Tibial nerve (tissue), 4 donors: ENCODE data around the gene RCC2. TPM values are rescaled to one million over a fixed set of nuclear protein-coding genes. Genes with fewer than 3 reads are reported as not detected.

Experiments
- DNase-seq, 2 donors: peaks; one replicate each; pipeline ENCODE4 v3.0.0-alpha.2; 2019; ENCODE audit warnings: low spot score in 2 of 2
- H3K27ac ChIP-seq, 4 donors: fragments of 200-600 bp; sonication (generic) in 3 of 4; one replicate each; pipeline ENCODE4 v1.5.1; 2017 to 2019; ENCODE audit warnings: mild to moderate bottlenecking in 1 of 4
- H3K27me3 ChIP-seq, 2 donors: fragments of 200-600 bp; sonication (generic) in 1 of 2; one replicate each; pipeline versions ENCODE4 v1.5.1 to v1.6.0; 2017 to 2019
- H3K36me3 ChIP-seq, 3 donors: fragments of 200-600 bp; sonication (generic); one replicate each; pipeline ENCODE4 v1.5.1; 2018 to 2019
- H3K4me1 ChIP-seq, 4 donors: fragments of 200-600 bp; sonication (generic) in 3 of 4; one replicate each; pipeline ENCODE4 v1.5.1; 2017 to 2019
- H3K4me3 ChIP-seq, 4 donors: fragments of 200-600 bp; sonication (generic) in 3 of 4; one replicate each; pipeline ENCODE4 v1.5.1; 2017 to 2019; ENCODE audit warnings: mild to moderate bottlenecking in 1 of 4, moderate library complexity in 1 of 4
- H3K9me3 ChIP-seq, 4 donors: fragments of 200-600 bp; sonication (generic) in 3 of 4; one replicate each; pipeline ENCODE4 v1.5.1; 2017 to 2019
- CTCF ChIP-seq, 5 experiments: fragments of 200-600 bp in 3 of 5; fragments of 450-650 bp in 2 of 5; sonication (generic) in 3 of 5; IDR thresholded peaks; one replicate each; pipeline ENCODE4 v1.5.1; 2016 to 2019; ENCODE audit warnings: antibody characterized with exemption in 5 of 5, mild to moderate bottlenecking in 3 of 5, moderate library complexity in 2 of 5
- EP300 ChIP-seq, 2 donors: sonication (generic); formaldehyde crosslinking; IDR thresholded peaks; one replicate each; pipeline ENCODE4 v1.6.1; 2017; ENCODE audit warnings: antibody characterized with exemption in 2 of 2, mild to moderate bottlenecking in 1 of 2
- POLR2A ChIP-seq, 2 donors: fragments of 450-650 bp; IDR thresholded peaks; one replicate each; pipeline ENCODE4 v1.6.1; 2017; ENCODE audit warnings: antibody characterized with exemption in 2 of 2, mild to moderate bottlenecking in 2 of 2, moderate library complexity in 2 of 2
- whole genome bisulfite sequencing, 2 donors: methylation state at CpG; one replicate each; pipeline ENCODE4 v1.1.5; 2018; 5-methylcytosine and 5-hydroxymethylcytosine counted together
- total RNA-seq, 4 donors: library from RNA; depleted of rRNA; stranded (reverse); fragments of >200 nt; gene quantifications; one replicate each; pipeline ENCODE4 v1.1.0, GENCODE V29; 2016

RCC2 gene
- total RNA-seq, 4 donors from 2014 or later = 27.1 to 44.1 (median 30.1) TPM

GRCh38 chr1:17438318-17439249 lies 893 bp downstream of the RCC2 start:
- peak overlapping the region; percentile 55 to 69 (median 66) for H3K4me3 ChIP-seq
- peaks cover 0 to 42% (median 11%) of the 10 kb centered on the region in 4 donors for H3K4me1 ChIP-seq
- peaks cover 0 to 17% (median 0%) of the 10 kb centered on the region in 3 donors for H3K36me3 ChIP-seq
- TF ChIP-seq POLR2A (IDR thresholded peaks at IDR 0.05) (no peak), CTCF (IDR thresholded peaks at IDR 0.05) (no peak), EP300 (IDR thresholded peaks at IDR 0.05) (peak in 1 of 2 donors; percentile 34)
- no peaks in the 10 kb centered on the region for H3K9me3 ChIP-seq
- H3K27ac ChIP-seq = peak overlapping the region; percentile 49 to 83 (median 79)
- WGBS, 2 donors = 1% methylated on average over 40 to 51 of the region's 78 CpGs
- peak; percentile 43 to 45 for DNase-seq
- H3K27me3 ChIP-seq = no peaks in the 10 kb centered on the region

GRCh38 chr1:17437580-17438317 lies 1.7 kb downstream of the RCC2 start:
- WGBS, 2 donors = 0% methylated on average over 5 to 11 of the region's 115 CpGs
- Histone ChIP-seq H3K4me3 (peak overlapping the region; percentile 52 to 69 (median 60)), H3K36me3 (peaks cover 0 to 25% (median 0%) of the 10 kb centered on the region in 3 donors), H3K27ac (peak overlapping the region; percentile 49 to 83 (median 79)), H3K9me3 (no peaks in the 10 kb centered on the region), H3K27me3 (no peaks in the 10 kb centered on the region), H3K4me1 (peaks cover 0 to 42% (median 11%) of the 10 kb centered on the region in 4 donors)
- DNase-seq = no peak
- TF ChIP-seq CTCF (IDR thresholded peaks at IDR 0.05) = peak in 1 of 5 experiments; percentile 9
- TF ChIP-seq POLR2A (IDR thresholded peaks at IDR 0.05) = no peak

- H3K27me3 ChIP-seq = no peaks in the 10 kb centered on the region
- 1% methylated on average over 6 to 9 of the region's 9 CpGs for WGBS, 2 donors
- H3K36me3 ChIP-seq = peaks cover 0 to 30% (median 0%) of the 10 kb centered on the region in 3 donors
- H3K4me3 ChIP-seq = peak overlapping the region; percentile 52 to 69 (median 60)
- no peaks in the 10 kb centered on the region for H3K9me3 ChIP-seq
- DNase-seq = no peak
- H3K4me1 ChIP-seq = peaks cover 0 to 46% (median 11%) of the 10 kb centered on the region in 4 donors
- TF ChIP-seq CTCF (IDR thresholded peaks at IDR 0.05) = no peak
- TF ChIP-seq POLR2A (IDR thresholded peaks at IDR 0.05) = no peak
- TF ChIP-seq EP300 (IDR thresholded peaks at IDR 0.05) = no peak
- H3K27ac ChIP-seq = peak overlapping the region; percentile 49 to 81 (median 76)
Measured at GRCh38 chr1:17437260-17437579, 2.3 kb downstream of the RCC2 start.

GRCh38 chr1:17436380-17437174 lies 2.9 kb downstream of the RCC2 start:
- Histone ChIP-seq H3K27ac (peak overlapping the region in 3 of 4 donors; percentile 76 to 81 (median 77)), H3K9me3 (no peaks in the 10 kb centered on the region), H3K36me3 (peaks cover 0 to 33% (median 0%) of the 10 kb centered on the region in 3 donors), H3K4me1 (peaks cover 0 to 52% (median 11%) of the 10 kb centered on the region in 4 donors), H3K27me3 (no peaks in the 10 kb centered on the region), H3K4me3 (peak overlapping the region in 3 of 4 donors; percentile 52 to 69 (median 65))
- DNase-seq = no peak
- TF ChIP-seq POLR2A (IDR thresholded peaks at IDR 0.05) (no peak), CTCF (IDR thresholded peaks at IDR 0.05) (no peak), EP300 (IDR thresholded peaks at IDR 0.05) (no peak)
- WGBS, 2 donors = 30 to 35% methylated on average over 13 of the region's 13 CpGs
